LNCaP clone FGC (cell line): ENCODE measurements around the gene KRTAP9-7.

Experiments used
- DNase-seq: peaks from one replicate; pipeline ENCODE4 v3.0.0-alpha.2; 2011; ENCODE audit warnings: low read depth
- H3K4me3 ChIP-seq: 2 replicates; pipeline ENCODE4 v1.5.1; 2011; ENCODE audit warnings: mild to moderate bottlenecking, low read depth, low read length, control low read depth
- TF ChIP-seq, protein P1 (sequence below): IDR thresholded peaks from 2 replicates; pipeline ENCODE4 v1.5.1; 2012; ENCODE audit warnings: mild to moderate bottlenecking; ENCODE audit not compliant: control insufficient read depth, insufficient read depth; ENCODE audit errors: extremely low read depth

The KRTAP9-7 gene

DNA sequence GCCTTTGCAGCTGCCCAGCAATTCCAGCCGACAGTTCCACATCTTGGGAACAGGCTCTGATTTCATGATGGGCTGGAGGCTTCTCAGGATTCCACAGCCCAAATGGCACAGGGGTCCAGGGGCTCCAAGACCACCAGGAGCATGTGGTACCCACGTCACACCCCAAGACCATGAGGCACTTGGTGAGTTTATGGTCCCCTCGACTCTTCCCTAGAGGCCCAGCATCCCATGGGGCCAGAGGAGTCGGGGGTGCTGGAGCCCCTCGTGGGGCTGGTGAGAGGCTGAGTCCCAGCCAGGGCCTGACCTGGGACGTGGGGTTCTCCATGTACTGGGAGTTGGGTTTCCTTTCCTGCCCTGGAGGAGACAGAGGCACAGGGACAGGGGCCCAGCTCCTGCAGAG lies 50.1 kb downstream of the KRTAP9-7 start:
- DNase-seq = no peak
- no peak overlapping the region for H3K4me3 ChIP-seq
- TF ChIP-seq, protein P1, sequence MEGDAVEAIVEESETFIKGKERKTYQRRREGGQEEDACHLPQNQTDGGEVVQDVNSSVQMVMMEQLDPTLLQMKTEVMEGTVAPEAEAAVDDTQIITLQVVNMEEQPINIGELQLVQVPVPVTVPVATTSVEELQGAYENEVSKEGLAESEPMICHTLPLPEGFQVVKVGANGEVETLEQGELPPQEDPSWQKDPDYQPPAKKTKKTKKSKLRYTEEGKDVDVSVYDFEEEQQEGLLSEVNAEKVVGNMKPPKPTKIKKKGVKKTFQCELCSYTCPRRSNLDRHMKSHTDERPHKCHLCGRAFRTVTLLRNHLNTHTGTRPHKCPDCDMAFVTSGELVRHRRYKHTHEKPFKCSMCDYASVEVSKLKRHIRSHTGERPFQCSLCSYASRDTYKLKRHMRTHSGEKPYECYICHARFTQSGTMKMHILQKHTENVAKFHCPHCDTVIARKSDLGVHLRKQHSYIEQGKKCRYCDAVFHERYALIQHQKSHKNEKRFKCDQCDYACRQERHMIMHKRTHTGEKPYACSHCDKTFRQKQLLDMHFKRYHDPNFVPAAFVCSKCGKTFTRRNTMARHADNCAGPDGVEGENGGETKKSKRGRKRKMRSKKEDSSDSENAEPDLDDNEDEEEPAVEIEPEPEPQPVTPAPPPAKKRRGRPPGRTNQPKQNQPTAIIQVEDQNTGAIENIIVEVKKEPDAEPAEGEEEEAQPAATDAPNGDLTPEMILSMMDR = no peak
